ENCODE results near the gene RIOK2. TPM values are rescaled to one million over a fixed set of nuclear protein-coding genes. Genes with fewer than 3 reads are reported as not detected.
A peak's percentile ranks its signal among the peaks of the same experiment; 100 is the strongest.
"Not testable (repeated sequence)": the region's sequence is repeated elsewhere in the genome, so short reads cannot be mapped to it uniquely, and the experiment has no call there.

RIOK2 gene
- 10 to 100 TPM; 41.2 to 51.2 (median 45.6) TPM for polyA plus RNA-seq (ENCODE audit: insufficient read length in 4 of 4)

DNA sequence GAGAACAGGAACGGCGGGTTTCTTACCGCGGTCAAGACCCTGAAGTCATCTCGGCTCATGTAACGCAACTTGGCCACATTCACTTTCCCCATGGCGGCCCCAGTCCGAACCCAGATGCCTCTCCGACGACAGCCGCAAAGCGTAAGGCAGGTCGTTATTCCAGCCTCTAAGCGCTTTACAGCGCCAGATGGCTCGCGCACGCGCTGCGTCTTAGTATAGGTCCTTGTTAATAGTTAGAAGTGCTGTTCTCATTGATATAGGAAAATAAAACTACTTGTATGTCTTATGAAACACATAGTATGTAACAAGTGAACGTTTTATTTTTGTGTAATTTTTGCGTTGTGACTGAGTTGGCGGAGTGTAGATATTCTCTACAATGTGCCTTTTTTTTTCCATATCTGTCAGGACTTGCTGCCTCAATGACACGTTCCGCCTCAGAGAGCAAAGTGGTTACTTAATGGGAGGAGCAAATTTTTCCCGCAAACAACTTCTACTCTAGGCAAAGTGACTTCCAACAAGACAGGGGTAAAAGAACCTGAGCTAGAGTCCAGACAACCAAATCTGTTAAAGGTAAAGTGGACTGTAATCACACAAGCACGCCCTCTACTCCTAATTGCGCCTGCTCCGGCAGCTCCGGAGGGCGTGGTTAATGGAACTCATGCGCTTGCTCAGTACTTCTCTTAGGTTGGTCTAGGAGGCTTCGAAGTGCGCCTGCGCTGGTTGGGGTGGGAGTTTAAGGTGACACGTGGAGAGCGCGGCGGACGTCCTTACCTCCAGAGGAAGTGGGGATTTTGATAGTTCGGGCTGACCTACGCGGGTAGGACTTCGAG, at the start of gene RIOK2:
Gene RIOK2 (minus strand): TSS at position 148 of the 830 bp plus-strand sequence. CDS start 56 bp downstream, at position 92.
- peak; percentile 90 to 95 (median 92) for DNase-seq (ENCODE audit: low read depth in 4 of 4, low spot score in 3 of 4)

DNA sequence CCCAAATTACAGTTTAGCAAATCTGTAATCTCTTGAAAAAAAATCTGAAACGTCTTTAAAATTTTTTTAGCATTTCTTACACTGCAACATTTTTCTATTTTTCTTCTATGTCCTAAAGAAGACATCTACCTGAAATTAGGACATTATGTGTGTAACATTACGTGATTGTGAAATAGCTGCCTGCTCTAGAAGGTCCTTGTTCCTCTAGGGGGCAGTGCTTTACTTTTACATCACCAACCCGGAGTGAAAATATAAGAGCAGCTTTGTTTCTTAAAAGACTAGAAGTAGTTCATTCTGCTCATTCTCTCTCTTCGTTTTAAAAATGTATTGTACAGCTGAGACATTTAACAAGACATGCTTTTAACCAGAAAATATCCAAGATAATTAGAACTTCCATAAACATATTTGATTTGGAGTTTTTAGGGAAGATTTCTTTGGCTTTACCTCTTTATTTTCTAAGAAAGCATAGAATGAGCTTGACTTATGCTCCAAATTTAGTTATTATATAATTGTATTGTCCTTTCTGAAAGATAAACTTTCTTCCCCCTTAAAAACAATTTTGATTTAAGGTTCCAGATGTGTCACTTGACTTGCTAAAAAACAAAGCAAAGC, 48.1 kb upstream of the RIOK2 start:
- peak; percentile 48 to 59 (median 52) for DNase-seq (ENCODE audit: low read depth in 4 of 4, low spot score in 3 of 4)

DNA sequence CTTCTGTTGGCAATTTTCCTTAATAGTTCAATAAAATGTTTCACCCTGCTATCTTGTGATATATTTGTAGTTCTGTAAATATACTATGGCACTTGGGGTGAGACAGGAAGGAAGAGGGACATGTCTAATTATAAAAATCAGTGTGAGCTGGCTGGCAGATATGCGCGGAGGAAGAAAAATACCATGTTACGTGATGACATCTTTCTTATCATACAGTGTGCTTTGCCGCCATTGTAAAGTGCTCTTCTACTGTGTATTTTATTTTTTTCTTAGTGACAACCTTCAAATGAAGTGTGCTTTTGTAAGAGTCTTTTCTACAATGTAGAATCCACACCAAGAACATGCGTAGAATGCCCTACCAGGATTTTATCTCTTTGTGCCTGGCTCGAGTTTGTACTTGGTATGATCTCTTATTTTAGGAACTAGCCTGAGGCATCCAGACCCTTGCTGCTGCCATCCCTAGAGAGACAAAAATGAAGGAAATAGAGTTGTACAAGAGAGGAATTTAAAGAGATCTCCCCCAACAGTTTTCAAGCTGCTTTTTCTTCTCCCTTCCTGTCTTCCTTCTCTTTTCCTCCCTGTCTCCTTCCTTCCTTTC, 46.7 kb upstream of the RIOK2 start:
- no peak for DNase-seq (ENCODE audit: low read depth in 4 of 4, low spot score in 3 of 4)

DNA sequence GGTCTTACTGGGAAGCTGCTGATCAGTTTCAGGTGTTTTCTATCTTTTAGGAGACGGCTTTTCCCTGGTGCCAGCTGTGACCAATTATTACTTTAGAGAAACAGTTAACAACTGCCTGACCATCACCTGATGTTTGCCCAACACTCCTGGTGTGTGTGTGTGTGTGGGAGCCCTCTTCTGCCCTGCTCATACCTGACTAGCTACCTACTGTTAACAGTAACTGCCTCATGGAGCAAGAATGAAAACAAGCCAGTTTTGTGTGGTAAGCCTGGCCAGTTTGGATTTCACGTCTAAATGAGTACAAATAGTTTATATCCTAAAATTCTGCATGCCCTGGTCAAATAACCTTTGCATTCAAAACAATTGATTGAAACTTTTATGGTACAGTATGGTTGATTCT, 46.1 kb upstream of the RIOK2 start:
- no peak for DNase-seq (ENCODE audit: low read depth in 4 of 4, low spot score in 3 of 4)

DNA sequence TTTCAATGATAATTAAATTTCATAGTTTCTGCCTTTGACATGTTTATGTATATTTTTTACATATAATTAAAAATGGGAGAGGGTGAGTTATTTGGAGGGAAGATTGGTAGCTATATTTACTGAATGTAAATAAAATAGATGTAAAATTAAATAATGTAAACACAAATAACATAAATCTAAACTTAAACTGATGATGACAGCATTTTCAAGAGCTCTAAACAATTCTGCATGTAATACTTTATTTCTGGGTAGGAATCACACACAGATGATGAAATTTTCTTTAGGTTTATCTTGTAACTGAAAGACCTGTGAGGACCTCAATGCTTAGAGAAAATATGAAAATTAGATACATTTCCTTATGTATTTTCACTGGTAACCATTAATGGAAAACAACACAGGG, 42.2 kb upstream of the RIOK2 start:
- DNase-seq (ENCODE audit: low read depth in 4 of 4, low spot score in 3 of 4) = no peak

DNA sequence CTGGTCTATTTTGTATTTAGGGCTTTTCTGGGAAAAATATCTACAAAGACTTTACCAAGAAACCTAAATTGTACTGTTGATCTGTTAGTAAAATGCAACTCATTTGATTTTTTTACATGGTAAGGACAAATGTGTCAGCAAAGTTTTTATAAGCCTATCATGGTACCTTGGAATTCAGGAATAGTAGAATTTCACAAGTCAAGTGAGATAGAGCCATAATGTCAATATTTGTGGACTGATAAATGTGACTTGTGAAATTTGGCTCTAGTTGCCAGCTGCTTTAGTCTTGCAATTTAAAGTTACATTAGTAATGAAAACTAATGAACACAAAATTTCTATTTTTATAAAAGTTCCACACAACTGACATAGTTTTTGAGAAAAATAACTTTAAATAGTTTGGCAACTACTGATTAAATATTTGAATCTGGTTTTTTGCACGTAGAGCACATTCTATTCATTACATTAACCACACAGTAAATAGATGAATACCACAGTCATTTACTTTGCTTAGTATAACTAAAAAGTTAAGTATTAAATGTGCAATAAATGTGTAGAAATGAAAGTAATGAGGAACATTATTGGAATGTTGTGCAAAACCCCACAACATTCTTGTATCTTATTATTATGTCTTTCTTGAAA, 41.2 kb upstream of the RIOK2 start:
- no peak for DNase-seq (ENCODE audit: low read depth in 4 of 4, low spot score in 3 of 4)

DNA sequence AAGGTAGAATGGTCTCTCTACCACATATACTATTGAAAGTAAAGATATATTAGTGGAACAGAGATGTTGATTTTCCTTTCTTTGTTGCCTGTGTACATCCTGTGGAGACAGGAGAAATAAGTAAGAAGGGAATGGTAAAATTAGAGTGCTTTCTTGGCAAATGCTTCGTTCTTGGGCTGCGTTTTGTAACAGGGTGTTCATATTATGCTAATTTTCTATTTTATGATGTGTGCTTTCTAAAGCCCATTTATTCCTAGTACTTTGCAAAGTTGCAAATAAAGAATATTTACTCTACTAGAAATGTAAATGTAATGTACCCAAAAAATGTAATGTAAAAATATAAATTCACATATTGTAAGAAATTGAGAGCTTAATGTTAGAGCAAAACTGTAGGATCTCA, 40.5 kb upstream of the RIOK2 start:
- no peak for DNase-seq (ENCODE audit: low read depth in 4 of 4, low spot score in 3 of 4)

DNA sequence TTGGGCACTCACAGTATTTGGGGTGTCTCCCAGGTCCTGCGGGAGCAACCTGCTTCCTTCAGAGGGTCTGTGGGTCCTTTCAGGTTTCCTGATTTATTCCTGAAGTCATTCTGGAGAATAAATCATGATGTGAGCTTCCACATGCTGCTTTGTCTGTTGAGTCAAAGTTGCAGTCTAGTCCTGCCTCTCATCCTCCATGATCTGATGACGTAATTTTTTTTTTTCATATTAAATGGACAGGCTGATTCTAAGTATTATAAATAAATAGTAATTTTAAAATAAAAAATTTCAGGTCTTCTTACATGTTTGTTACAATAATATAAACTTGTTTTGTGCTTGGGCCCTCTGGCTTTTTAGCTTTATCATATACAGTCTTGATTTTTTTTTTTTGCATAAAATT, 26.3 kb upstream of the RIOK2 start:
- DNase-seq (ENCODE audit: low read depth in 4 of 4, low spot score in 3 of 4) = no peak

DNA sequence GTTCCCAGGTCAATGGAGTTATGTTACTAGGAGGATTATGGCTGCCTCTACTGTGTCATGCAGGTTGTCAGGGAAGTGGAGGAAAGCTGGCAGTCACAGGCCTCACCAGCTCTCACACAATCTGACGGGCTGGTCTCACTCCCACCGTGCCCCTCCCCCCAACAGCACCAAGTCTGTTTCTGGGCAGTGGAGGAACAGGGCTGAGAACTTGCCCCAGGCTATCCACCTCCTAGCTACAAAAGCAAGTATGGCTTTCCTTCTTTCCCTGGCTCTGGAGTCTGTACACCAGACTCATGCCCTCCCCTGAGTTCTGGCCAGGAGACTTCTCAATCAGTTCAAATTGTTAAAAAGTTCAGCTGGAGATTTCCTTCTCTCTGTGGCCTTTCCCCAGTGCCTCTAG, 25.7 kb upstream of the RIOK2 start:
- no peak for DNase-seq (ENCODE audit: low read depth in 4 of 4, low spot score in 3 of 4)

DNA sequence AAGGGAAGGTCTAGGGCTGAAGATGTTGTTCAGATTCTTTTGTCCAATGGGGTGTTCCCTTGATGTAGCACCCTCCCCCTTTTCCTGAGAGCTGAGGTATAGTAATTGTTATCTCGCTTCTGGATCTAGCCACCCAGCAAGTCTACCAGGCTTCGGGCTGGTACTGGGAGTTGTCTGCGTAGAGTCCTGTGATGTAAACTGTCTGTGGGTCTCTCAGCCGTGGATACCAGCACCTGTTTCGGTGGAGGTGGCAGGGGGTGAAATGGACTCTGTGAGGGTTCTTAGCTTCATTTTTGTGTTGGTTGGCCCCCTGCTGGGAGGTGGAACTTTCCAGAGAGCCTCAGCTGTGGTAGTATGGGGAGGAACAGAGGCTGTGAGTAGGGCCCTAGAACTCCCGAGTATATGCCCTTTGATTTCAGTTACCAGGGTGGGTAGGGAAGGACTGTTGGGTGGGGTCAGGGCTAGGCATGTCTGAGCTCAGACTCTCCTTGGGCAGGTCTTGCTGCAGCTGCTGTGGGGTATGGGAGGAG, 25.2 kb upstream of the RIOK2 start:
- DNase-seq (ENCODE audit: low read depth in 4 of 4, low spot score in 3 of 4) = no peak

DNA sequence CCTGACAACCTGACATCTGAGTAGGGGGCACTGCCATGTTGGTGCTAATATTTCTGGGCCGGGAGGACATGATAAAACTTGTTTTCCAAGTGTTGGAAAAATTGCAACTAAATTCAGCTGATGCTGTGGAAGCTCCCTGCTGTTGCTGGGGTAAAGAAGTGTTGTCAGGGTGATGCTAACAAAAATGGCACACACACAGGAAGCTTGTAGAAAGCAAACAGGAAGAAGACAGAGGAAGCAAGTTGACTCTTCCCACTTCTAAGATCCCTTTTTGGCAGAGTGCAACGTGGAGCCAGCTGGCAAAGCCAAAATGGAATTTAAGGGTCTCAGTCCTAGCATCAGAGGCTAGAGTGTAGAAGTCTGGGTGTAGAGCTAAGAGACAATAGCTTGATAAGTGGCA, 11.3 kb upstream of the RIOK2 start:
- DNase-seq (ENCODE audit: low read depth in 4 of 4, low spot score in 3 of 4) = no peak

DNA sequence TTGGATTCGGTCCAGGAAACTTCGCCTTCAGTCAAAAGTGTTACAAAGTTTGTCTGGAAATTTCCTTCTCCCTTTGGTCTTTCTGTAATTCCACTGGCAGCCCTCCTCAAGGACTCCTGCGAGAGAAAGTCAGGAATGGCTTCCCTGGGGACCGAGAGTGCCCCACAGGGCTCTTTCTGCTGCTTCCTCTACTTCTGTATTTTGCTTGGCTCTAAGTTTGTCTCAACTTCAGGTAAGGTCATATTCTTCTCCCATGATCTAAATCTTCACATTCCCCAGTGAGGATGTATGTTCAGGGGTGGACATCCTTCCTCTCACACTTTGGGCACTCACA, 10.3 kb upstream of the RIOK2 start:
- no peak for DNase-seq (ENCODE audit: low read depth in 4 of 4, low spot score in 3 of 4)

DNA sequence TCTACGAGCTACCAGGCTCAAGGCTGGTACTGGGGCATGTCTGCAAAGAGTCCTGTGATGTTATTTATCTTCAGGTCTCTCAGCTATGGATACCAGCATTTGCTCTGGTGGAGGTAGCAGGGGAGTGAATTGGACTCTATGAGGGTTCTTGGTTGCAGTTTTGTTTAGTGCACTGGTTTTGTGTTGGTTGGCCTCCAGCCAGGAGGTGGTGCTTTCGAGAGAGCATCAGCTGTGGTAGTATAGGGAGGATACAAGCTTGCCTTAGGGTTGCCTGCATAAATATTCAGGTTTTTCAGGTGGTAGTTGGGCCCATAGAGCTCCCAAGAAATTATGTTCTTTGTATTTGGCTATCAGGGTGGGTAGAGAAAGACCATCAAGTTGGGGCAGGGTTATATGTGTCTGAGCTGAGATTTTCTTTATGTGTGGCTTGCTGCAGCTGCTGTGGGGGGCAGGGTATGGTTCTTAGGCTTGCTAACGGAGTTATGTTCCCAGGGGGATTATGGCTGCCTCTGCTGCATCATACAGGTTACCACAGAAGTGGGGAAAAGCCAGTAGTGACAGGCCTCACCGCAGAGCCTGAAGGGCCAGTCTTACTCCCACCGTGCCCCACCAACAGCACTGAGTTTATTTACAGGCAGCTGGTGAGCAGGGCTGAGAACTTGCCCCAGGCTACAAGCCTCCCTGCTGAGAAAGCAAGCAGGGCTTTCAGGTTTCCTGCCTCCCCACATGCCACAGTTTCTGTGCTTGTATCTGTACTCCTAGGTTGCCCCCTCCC, 9.7 kb upstream of the RIOK2 start:
- DNase-seq (ENCODE audit: low read depth in 4 of 4, low spot score in 3 of 4) = no peak

DNA sequence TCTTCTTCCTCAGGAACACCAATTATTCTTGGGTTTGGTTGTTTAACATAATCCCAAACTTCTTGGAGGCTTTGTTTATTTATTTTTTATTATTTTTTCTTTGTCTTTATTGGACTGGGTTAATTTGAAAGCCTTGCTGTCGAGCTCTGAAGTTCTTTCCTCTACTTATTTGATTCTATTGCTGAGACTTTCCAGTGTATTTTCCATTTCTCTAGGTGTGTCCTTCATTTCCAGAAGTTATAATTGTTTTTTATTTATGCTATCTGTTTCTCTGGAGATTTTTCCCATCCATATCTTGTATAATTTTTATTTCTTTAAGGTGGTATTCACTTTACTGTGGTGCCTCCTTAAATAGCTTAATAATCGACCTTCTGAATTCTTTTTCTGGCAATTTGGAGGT, 8.8 kb upstream of the RIOK2 start:
- DNase-seq (ENCODE audit: low read depth in 4 of 4, low spot score in 3 of 4) = no peak

DNA sequence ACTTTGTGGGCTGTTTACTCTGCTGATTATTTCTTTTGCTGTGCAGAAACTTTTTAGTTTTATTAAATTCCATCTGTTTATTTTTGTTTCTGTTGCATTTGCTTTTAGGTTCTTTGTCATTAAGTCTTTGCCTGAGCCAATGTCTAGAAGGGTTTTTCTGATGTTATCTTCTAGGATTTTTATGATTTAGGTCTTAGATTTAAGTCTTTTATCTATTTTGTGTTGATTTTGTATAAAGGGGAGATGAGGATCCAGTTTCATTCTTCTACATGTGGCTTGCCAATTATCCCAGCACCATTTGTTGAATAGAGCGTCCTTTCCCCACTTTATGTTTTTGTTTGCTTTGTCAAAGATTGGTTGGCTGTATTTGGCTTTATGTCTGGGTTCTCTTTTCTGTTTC, 6.5 kb upstream of the RIOK2 start:
- not testable (repeated sequence) for DNase-seq (ENCODE audit: low read depth in 4 of 4, low spot score in 3 of 4)

DNA sequence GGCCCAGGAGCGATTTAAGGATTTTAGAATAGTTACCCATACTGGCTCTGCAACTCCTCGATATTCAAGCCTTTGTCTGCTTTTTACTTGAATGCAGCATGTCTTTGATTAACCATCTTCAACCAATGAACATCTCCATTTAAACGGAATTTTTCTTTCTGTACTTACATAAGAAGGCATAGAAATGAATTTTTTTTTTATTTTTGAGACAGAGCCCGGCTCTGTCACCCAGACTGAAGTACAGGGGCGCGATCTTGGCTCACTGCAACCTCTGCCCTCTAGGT, 825 bp upstream of the RIOK2 start:
- DNase-seq (ENCODE audit: low read depth in 4 of 4, low spot score in 3 of 4) = no peak

DNA sequence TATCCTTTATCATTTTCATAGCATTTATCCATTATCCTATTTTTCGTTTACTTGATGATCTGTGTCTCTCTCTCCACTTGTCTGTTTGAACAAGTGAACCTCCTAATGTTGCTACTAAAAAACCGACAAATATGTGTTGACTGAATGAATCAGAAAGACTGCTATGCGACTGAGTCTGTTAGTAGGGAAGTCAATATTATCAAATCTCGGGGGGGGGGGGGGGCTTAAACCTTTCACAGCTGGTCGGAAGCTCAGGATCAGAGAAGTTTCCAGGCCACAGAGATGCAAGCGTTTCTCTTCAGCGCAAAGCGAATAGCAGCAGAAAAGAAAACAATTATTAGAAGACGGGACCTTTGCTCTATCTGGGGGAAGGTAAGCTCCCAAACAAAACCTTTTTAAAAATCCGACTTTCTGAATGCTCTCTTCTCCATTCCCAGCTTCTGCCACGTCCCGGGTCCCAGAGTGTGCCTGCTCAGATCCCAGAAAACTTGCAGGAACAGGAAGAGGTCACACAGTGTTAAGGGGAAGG, 412 bp downstream of the RIOK2 start:
- no peak for DNase-seq (ENCODE audit: low read depth in 4 of 4, low spot score in 3 of 4)

DNA sequence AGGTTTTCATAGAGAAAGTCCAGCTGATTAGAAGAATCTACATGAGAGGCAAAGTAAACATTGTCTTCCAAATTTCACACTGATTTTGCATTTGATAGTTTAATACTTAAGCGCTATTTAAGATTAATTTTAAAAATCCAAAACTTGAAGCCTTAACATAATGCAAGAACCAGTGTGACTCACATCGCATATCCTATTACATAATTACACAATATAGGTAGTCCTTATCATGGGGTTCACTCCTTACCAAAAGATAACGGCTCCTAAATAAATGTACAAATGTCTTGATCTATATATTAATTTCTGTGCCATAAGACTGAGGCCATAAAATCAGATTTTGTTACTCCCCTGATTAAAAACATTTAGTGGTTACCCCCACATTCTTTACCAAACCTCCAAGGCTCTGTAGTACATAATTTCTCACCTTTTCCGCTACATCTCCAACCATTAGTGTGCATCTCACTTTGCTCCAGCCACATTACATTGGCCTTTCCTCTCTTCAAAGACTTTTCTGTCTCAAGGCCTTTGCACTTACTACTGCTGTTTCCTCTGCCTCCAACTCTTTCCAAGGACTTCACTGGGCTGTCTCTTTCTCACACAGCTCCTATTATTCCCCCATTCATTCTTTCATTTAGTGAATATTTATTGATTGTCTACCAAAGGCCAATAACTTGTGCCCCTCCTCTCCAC, 1.0 kb downstream of the RIOK2 start:
- no peak for DNase-seq (ENCODE audit: low read depth in 4 of 4, low spot score in 3 of 4)

DNA sequence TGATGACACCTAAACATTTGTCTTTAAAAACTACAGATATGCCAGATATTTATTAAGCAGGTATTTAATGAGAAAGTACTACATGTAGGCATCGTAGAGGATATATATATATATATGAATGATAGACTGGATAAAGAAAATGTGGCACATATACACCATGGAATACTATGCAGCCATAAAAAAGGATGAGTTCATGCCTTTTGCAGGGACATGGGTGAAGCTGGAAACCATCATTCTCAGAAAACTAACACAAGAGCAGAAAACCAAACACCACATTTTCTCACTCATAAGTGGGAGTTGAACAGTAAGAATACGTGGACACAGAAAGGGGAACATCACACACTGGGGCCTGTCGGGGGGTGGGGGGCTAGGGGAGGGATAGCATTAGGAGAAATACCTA, 3.6 kb downstream of the RIOK2 start:
- not testable (repeated sequence) for DNase-seq (ENCODE audit: low read depth in 4 of 4, low spot score in 3 of 4)

DNA sequence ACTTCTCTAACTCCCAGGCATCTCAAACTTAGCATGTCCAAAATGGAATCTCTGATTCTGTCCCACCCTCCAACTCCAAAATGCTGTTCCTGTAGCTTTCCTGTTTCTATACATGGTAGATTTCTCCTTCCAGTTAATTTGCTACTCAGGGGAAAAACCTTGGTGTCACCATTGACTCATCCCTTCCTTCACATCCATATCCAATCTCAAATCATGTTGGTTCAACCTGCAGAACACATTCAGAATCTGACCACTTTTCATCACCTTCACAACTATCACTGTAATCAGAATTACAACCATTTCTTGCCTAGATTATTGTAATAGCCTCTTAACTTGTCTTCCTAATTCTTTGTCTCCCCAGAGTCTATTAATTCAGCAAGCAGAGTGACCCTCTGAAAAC, 10.8 kb downstream of the RIOK2 start:
- no peak for DNase-seq (ENCODE audit: low read depth in 4 of 4, low spot score in 3 of 4)
